ENCODE data around the gene SRPK2. TPM values are rescaled to one million over a fixed set of nuclear protein-coding genes. Genes with fewer than 3 reads are reported as not detected.
"Not testable (repeated sequence)": the region's sequence is repeated elsewhere in the genome, so short reads cannot be mapped to it uniquely, and the experiment has no call there.

SRPK2 gene
- polyA plus RNA-seq, 4 donors = 50.4 to 52.5 (median 51.7) TPM

DNA sequence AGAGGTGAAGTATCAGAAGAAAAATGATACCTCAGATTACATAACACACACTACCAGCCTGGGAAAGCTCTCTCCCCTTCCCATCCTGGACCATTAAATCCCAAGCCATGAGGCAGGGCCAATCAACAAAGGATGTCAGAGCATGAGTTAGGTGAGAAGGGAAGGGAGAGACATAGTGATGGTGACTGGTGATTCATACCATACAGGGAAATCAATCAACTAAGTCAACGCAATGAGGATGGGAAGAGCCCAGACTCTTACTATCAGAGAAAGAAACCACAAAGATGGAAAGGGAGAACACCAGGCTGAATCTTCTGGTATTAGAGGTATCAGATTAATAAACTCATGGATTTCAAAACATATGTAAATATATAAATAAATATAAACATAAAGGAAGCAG is 189.3 kb downstream of the SRPK2 start:
- DNase-seq (ENCODE audit: low read depth in 4 of 4, low spot score in 2 of 4) = no peak

DNA sequence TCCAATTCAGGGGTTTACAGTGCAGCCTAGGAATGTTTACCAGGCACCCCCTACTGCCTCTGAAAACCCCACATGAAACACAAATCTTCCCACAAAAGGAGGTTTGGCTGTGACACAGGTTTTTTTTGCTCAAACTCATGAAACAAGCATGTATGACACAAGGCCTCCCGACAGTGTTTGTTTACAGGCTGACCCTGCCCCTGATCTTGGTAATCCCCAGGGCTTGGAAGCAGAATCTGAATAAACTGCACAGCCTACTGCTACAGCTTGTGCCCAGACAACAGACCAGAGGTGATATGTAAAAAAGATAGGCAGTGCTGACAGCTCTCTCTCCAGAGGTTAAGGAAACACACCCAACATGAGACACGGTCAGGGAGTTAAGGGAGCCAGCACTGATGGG is 190.5 kb downstream of the SRPK2 start:
- no peak for DNase-seq (ENCODE audit: low read depth in 4 of 4, low spot score in 2 of 4)

DNA sequence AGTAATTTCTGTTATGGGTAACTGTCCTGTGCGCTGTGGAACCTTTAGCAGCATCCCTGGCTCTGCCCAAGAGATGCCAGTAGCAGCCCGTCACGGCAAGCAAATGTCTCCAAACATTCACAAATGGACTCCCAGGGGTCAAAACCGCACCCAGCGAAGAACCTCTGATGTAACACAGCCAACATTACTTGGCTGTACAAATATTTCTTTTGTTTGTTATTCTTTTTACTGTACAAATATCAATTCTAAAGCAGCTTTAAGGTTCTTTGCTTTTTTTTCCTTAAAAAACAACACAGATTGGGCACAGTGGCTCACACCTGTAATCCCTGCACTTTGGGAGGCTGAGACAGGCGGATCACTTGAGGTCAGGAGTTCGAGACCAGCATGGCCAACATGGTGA is 192.2 kb downstream of the SRPK2 start:
- no peak for DNase-seq (ENCODE audit: low read depth in 4 of 4, low spot score in 2 of 4)

DNA sequence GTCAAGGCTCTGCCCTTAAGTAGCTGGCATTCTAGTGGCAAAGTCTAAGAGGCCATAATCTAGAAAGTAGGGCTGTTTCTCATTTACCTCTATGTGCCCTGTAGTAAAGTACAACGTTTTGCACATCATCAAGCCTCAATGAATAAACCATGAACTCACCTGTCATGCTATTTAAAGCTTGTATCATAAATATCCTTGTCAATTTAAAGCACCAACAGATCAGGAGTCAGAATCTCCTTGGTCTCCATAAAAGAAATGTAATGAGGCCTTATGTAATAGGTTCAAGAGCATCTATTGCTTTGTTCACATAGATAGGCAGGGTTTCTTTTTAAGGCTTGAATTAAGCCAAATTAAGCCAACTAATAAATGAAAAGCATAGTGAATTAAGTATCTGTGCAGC is 192.8 kb downstream of the SRPK2 start:
- DNase-seq (ENCODE audit: low read depth in 4 of 4, low spot score in 2 of 4) = no peak

DNA sequence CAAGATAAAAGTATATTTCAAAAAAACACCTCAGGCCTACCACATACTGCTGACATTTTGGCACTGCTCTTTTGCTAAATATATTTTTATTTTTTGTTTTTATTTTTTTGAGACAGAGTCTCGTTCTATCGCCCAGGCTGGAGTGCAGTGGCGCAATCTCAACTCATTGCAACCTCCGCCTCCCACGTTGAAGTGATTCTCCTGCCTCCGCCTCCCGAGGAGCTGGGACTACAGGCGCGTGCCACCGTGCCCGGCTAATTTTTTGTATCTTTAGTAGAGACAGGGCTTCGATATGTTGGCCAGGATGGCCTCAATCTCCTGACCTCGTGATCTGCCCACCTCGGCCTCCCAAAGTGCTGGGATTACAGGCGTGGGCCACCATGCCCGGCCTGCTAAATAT is 193.8 kb downstream of the SRPK2 start:
- DNase-seq (ENCODE audit: low read depth in 4 of 4, low spot score in 2 of 4) = not testable (repeated sequence)

DNA sequence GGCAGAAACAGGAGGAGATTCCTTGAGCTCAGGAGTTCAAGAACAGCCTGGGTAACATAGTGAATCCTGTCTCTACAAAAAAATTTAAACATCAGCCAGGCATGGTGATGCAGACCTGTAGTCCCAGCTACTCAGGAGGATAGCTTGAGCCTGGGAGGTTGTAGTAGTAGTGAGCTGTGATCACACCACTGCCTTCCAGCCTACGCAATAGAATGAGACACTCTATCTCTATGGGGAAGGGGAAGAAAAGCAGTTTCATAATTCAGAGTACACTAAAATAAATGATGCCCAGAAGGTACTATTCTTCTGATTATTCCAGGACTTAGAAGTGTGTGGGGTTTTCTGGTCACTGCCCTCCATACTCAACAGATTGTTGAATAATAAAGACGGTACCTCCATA is 197.4 kb downstream of the SRPK2 start:
- DNase-seq (ENCODE audit: low read depth in 4 of 4, low spot score in 2 of 4) = no peak

DNA sequence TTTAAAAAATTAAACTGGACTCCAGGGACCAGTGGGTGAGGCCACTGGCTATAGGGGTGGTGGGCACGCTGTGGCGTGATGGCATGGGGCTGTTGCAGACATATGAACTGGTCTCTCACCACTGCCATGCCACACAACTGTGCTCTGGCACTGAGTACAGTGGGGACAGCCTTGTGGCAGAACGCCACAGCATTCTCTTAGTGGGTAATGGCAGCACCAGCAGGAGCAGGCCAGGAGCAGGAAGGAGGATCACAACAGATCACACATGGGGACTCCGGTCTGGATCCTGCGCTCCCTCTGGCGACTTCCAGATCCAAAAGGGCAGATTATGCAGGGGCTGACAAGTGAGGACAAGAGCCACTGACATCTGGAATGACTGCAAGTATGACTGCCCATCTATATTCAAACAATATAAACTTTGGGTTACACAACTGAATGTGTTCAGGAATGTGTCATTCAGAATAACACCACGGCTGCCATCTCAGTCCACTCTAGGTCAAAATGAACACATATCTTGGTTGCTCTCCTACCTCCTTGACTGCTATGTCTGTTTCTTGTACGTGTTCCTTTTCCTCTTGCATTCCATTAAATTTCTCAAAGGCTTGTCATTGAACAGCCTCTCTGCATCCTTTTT is 198.7 kb downstream of the SRPK2 start:
- no peak for DNase-seq (ENCODE audit: low read depth in 4 of 4, low spot score in 2 of 4)

DNA sequence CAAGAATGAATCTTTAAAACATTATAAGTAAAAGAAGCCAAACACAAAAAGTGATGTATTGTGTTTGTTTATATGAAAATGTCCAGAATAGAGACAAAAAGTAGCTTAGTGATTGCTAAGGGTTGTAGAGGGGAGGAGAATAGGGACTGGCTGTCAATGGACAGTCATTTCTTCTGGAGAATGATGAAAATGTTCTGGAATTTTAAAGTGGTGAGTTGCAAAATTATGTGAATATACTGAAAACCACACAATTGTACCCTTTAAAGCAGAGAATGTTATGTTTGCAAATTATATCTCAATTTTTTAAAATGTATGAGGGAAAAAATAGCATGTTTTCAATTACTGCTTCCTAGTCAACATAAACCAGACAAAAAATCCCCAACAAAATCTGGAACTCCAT is 200.5 kb downstream of the SRPK2 start:
- DNase-seq (ENCODE audit: low read depth in 4 of 4, low spot score in 2 of 4) = no peak

DNA sequence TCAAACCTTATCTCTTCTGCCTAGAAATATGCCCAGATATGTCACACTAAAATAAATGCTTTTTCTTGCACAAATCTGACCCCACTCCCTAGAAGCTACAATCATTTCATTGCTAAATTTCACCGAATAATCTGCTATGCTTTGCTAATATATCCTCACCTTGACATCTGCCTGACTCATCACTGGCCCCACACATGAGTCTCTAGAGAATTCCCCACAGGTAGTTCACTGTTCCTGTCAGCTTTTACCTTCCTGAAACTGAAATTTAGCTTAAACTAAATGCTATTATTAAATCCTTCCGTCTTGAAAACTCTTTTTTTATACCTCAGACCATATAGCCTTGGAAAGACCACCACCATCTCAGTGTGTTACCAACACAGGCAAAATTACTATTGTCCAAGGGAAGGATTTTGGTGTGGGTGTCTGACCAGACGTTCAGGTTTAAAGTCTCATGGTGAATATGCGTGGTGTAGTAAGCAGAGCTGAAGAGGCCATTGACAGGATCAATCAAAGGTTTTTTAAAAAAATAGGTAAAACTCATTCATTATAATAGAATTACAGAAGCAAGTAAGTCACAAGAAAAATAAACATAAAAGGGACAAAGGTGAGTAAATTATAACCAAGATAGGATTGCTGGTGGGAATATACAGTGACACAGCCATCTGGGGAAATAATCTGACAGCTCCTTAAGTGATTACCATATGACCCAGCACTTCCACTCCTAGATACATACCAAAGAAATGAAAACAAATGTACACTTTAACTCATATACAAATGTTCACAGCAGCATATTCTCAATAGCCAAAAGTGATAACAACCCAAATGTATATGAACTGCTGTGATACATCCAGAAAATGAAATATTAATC is 201.2 kb downstream of the SRPK2 start:
- no peak for DNase-seq (ENCODE audit: low read depth in 4 of 4, low spot score in 2 of 4)

DNA sequence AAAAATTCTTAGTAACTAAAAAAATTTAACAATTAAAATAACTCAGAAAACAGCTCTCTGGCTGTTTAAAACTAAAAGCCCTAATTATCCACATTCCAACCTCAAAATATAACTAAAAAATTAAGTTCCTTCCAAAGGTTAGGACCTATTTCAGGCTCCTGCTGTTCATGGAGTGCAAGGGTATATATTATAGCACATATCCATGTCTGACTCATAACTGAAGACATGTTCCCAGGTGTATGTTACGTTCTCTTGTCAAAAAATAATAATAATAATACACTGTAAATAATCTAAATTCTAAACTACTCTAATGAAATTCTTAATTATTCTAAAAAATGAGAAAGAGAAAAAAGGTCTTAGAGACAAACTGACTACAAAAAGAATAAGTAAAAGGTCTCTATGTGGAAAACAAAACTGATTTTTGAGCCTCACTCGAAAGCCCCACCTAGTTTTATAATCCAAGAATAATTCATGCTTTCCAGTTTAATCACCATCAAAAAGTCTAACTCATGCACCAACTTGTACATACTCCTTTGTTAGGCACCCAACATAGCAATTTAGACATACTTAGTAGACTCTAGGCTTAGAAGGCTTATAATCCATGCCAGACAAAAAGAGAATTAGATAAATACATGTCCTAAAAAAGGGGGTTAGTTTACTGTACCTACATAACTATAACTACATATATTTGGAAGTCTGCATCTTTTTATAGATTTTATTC is 203.3 kb downstream of the SRPK2 start:
- no peak for DNase-seq (ENCODE audit: low read depth in 4 of 4, low spot score in 2 of 4)

DNA sequence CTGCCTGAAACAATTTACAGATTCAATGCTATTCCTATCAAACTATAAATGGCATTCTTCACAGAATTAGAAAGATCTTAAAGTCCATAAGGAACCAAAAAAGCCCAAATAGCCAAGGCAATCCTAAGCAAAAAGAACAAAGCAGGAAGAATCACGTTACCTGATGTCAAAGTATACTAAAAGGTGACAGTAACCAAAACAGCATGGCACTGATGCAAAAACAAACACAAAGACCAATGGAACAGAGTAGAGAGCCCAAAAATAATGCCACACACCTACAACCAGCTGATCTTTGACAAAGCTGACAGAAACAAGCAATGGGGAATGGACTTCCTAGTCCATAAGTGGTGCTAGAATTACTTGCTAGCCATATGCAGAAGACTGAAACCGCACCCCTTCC is 208.7 kb downstream of the SRPK2 start:
- no peak for DNase-seq (ENCODE audit: low read depth in 4 of 4, low spot score in 2 of 4)

DNA sequence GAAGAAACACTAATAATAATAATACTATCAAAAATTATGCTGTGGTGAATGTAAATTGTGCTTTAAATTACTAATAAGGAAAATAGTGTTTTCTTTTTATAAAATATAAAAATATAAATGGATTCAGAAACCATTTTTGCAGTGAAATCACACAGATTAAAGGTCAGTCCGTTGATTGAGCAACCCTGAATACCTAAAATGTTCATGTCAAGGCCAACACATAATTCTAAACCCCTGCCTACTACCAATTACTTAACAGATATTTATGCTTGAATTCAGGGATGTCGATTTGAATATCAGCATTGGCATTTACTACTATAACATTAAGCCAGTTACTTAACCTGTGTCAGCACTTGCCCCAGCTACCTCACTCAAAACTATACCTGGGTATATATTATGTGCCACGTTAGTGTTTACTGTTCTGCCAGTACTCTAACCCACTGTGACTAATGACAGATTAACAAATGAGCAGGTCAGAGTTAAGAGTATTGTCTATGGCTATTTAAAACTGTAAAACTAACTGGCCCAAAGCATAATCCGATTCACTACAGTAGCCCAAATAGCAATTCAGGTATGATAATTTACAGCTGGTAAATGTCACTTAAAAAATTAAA is 209.7 kb downstream of the SRPK2 start:
- no peak for DNase-seq (ENCODE audit: low read depth in 4 of 4, low spot score in 2 of 4)

DNA sequence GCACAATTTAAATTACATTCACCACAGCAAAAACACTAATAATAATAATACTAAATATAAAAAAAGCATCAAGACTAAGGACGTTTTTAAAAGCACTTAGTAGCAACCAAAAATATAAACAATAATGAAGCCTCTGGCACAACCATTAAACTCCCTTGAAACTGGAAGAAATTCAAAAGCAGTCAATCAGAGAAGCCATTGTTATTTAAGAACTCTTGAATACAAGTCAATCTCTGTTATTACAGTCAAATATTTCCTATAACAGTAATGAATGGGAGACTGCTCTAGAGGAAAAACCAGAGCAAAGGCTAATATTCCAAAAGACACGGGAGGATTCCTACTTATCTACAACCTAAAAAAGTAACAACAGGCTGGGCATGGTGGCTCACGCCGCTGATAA is 210.5 kb downstream of the SRPK2 start:
- DNase-seq (ENCODE audit: low read depth in 4 of 4, low spot score in 2 of 4) = no peak

DNA sequence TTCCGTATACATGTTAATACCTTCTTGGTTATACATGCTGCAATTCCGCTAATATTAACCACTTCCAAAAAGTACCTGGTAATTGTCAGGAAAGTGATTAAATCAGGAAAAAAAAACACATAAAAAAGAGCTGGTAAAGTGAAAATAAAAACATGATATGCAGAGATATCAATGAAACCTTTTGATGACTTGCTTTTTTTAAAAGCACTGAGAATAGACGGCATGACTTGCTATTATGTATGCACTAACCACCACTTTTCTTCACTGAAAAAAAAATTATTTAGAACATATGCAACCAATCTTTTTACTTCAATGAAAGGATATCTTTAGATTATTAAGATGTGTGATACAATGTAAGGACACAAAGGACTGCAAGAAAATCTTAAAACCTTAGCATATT is 211.7 kb downstream of the SRPK2 start:
- no peak for DNase-seq (ENCODE audit: low read depth in 4 of 4, low spot score in 2 of 4)

DNA sequence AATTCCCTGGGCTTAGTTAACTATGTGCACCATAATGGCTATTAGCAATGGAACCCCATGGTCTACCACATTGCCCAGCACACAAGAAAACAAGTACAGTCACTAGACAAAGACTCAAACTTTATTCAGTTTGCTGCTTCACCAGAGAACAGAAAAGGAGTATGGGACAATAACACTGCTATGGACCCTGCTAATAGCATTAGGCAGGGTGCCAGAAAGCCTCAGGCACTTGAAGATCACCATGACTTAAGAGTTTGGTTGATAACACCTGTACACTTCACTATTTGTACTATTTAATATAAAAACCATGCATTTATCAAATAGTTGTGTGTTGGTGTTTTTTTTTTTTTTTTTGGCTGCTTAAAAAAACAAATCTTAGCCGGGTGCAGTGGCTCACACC is 215.1 kb downstream of the SRPK2 start:
- DNase-seq (ENCODE audit: low read depth in 4 of 4, low spot score in 2 of 4) = no peak

DNA sequence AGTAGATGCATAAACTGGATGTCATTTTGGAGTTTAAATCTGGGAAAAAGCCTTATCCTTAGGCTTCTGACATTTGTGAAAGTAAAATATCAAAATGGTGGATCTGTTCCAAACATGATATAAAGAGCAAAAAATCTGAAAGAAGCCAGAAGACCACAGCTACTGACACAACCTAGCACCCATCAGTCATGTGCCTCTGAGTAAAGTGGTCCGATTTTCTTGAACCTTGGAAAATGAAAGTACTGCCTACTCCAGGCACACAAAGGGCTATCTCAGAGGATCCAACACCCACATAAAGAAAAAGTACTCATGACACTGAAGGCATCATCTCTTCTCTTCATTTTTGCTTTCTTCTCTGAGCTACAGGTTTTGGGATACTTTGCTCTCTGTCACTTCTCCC is 224.0 kb downstream of the SRPK2 start:
- DNase-seq (ENCODE audit: low read depth in 4 of 4, low spot score in 2 of 4) = no peak

DNA sequence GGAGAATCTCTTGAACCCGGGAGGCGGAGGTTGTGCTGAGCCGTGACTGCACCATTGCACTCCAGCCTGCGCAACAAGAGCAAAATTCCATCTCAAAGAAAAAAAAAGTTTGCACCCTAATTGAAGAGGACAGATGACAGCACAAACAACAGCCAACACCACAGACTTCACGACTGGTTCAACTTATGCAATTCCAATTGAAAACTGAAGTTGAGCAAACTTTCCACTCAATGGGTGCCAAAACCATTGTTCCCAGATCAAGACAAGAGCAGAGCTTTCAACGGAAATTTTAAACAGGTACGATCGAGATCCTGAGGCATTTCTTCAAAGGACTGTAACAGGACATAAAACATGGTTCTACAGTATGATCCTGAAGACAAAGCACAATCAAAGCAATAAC is 225.0 kb downstream of the SRPK2 start:
- DNase-seq (ENCODE audit: low read depth in 4 of 4, low spot score in 2 of 4) = no peak

DNA sequence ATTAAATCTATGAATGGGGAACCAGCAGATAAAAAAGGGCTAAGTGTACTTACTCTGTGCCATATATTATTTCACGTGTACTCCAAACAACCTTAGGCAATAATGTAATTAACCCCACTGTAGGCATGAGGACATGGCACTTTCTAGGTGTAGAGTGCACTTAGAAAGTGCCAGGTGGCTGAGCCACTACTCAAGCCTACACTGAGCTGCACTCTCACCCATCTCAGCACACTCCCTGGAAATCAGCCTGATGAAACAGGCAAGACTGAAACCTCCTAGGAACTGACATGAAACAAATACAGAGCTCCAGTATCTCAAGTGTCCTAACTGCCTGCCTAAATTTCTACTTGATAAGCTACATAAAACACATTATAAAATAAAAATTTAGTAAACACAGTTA is 227.4 kb downstream of the SRPK2 start:
- no peak for DNase-seq (ENCODE audit: low read depth in 4 of 4, low spot score in 2 of 4)

DNA sequence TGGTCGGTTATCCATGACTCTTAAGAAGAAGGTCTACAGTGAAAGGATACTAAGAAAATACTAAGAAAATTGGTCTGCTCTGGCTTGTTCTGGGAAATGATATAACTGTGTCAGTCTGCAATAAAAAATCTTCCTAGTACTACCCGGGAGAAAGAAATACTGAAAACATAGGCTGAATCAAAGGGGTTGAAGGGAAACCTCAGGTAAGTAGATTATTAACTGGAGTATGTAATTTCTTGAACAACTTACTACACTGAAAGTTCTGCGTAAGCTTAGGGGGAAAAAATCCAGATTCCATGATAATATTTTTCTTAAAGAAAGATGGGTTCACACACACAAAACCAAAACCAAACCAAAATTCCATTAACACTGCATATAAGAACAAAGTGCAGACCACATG is 231.4 kb downstream of the SRPK2 start:
- no peak for DNase-seq (ENCODE audit: low read depth in 4 of 4, low spot score in 2 of 4)

DNA sequence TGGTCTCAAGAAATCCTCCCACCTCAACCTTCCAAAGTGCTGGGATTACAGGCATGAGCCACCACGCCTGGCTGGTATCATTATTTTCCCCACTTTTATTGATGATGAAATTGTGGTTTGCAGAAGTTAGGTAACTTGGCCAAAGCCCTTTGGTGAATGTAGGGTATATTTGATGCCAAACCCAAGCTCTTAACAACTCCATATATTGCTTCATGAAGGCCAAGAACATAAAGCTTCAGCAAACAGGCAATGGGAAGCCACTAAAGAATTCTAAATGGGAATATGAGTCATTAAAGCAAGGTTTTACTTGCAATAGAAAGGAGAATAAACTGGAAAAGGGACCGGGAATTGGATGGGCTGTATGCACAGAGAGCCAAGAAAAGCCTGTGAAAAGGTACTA is 232.0 kb downstream of the SRPK2 start:
- DNase-seq (ENCODE audit: low read depth in 4 of 4, low spot score in 2 of 4) = no peak

DNA sequence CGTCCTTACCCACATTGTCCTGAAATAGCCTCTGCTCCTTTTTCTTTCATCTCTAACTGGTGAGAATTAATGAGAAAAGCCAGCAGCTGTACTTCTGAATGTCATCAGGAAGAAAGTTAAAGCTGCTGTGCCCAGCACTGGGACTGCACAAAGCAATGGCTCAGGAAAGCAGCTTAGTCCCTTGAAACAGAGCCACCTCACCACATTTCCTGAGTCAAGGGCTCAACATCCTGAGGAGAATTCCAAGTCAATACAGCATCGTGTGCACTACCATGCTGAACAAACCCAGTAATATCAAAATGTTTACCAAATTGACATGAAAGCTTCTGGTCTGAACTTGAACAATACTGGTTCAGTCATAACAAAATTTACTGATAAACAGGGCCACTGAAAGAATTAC is 234.6 kb downstream of the SRPK2 start:
- no peak for DNase-seq (ENCODE audit: low read depth in 4 of 4, low spot score in 2 of 4)
